Medulla oblongata (tissue), 1 donor: Measurements from ENCODE around the gene CDADC1.
A peak's percentile ranks its signal among the peaks of the same experiment; 100 is the strongest.
"Not testable (repeated sequence)": the region's sequence is repeated elsewhere in the genome, so short reads cannot be mapped to it uniquely, and the experiment has no call there.

Experiments
- DNase-seq: peaks from one replicate; pipeline ENCODE4 v3.0.0-alpha.2; 2015; ENCODE audit errors: extremely low spot score

Gene CDADC1

GRCh38 chr13:49238621-49239020, 9.1 kb upstream of the CDADC1 start:
- DNase-seq: no peak

DNA sequence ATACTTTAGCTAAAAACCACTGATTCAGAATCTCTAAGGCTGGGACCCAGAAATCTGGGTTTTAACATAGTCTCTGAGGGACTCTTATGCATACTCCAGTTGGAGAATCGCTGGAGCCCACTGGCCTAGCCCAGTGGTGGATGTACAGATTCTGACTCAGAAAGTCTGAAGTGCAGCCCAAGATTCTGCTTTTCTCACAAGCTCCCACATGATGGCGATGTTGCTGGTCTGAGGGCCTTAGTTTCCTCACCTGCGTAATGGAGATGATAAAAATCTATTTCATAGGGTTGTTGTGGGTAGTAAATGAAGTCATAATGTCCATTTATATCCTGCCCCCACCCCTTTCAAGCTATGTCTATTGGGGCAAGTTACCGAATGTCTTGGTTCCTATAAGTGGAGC, 7.7 kb upstream of the CDADC1 start:
- peak; percentile 28 for DNase-seq

- DNase-seq: no peak
Observed at GRCh38 chr13:49241296-49241695, 6.4 kb upstream of the CDADC1 start.

DNA sequence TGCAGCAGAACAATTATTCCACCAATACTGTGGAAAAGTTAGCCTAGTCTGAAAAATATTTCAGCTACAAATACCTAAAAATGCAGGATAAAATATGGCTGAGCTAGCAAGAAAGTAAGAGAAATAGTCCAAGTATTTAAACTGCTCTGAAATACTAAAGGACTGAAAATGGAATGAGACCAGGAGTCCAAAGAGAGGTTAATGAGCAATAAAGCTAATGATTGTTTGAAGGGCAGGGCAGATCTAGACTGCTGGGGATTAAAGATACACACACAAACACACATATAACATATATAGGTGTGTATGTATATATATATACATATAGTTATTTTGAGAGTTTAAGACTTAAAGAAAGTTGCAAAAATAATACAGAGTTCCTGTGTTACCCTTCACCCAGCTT, 2.6 kb upstream of the CDADC1 start:
- no peak for DNase-seq

DNA sequence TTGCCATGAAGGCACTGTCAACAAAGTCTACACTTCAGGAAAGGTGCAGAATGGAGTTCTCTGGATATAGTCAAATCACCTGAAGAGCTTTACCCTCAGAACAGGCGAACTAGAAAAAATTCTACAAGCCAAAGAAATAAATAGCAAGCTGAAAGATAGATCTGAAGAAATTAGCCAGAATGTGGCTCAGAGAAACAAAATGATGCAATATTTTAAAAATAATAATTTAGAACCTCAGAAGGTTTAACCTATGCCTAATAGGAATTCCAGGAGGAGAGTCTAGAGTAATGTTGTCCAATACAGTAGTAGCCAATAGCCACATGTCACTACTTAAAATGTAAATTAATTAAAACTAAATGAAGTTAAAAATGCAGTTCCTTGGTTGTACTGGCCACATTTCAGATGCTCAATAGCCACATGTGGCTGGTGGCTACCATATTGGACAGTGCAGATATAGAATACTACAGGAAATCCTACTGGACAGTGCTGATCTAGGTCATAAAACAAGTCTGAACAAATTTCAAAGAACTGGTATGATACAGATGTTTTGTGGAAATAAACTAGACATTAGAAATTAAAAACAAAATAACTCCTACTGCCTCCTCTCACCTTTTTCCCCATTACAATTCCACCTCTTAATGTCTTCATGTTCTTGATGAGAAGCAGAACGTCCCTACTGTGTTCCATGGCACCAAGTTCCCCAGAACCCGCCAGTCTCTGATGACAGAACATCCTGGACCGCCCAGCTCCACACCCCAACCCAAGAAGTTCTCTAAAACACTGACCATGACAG, 679 bp upstream of the CDADC1 start:
- no peak for DNase-seq

- no peak for DNase-seq
Observed at GRCh38 chr13:49248622-49249002, 887 bp downstream of the CDADC1 start.

DNA sequence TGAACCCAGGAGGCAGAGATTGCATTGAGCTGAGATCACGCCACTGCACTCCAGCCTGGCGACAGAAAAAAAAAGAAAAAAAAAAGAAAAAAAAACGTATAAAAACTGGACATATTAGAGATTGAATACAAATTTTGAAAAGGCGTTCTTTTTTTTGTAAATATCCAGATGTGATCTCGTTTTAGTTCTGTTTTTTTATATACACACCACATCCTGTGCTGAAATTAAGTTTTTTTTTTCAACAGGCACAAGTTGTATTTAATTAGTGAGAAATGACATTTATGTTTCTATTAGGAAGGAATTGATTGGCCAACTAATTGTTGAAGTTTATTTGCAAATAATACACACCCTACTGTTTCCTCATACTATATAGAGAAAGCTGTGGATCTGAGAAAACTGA, 3.6 kb downstream of the CDADC1 start:
- no peak for DNase-seq

- DNase-seq: no peak
Observed at GRCh38 chr13:49253310-49253709, 5.6 kb downstream of the CDADC1 start.

- DNase-seq: no peak
Observed at GRCh38 chr13:49254007-49254406, 6.3 kb downstream of the CDADC1 start.

DNA sequence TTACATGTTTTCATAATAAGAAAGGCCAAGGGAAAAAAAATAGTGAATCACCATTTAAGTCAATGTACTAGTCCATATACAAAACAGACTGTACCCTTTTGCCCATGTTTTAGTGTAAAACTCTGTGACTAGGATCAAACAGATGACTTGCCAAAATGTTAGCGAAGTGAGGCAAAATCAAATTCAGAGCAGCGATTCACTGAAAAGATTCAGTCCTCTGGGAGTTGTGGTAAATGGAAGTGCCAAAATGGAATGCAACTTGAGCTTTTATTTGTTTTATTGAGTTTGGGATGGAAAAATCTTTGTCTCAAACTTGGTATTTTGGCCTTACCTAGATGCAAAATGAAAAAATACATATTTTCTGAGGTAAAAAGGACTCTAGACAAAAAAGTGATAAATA, 9.1 kb downstream of the CDADC1 start:
- DNase-seq: peak; percentile 13

DNA sequence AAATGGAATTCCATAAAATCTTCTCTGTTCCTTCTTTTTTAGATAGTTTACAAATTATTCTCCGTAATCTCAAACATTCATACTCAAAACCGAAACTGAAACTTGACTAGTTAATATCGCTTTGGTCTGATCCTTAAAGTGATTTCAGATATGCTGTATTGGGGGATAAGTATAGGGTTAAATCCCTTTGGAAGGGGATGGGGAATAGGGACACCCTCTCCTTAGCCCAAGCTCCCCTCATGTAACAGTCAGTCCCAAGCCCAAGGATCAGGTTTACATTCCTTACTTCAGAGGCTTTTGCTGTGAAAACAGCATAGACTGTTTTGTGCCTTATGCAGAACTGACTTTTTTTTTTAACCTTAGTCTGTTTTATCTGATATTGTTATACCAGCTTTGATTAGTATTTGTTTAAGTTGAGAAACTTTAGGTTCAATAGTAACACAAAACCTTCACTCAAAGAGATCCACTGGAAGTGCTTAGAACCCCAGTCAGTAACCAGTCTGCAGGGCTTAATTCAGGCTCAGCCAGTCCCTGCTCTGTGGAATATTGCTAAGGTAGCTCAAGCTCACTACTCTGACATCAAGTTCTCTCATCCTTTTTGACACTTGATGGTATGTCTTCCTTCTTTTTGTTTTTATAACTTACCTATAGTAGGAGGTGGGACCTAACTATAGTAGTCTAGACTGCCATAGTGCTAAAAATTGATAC, 10.5 kb downstream of the CDADC1 start:
- no peak for DNase-seq

- no peak for DNase-seq
Observed at GRCh38 chr13:49259586-49259985, 11.9 kb downstream of the CDADC1 start.

GRCh38 chr13:49262634-49263033, 14.9 kb downstream of the CDADC1 start:
- DNase-seq: no peak

GRCh38 chr13:49265822-49266221, 18.1 kb downstream of the CDADC1 start:
- DNase-seq: no peak

DNA sequence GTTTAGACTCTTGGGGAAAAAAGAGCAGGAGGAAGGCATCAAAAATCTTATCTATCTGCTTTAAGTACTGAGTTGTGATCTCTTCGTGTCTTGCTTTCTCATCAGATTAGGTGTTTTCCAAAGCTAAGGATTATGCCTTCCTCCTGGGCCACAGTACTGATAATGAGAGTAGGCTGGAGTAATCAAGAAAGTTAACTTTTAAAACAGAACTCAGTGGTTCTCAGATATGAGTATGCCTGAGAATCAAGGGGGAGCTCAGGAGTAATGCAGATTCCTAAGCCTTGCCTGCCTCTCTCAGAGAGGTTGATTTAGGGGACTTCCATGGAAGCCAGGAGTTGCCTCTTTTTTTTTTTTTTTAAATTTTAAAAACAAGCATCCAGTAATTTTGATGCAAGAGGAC, 23.5 kb downstream of the CDADC1 start:
- no peak for DNase-seq

DNA sequence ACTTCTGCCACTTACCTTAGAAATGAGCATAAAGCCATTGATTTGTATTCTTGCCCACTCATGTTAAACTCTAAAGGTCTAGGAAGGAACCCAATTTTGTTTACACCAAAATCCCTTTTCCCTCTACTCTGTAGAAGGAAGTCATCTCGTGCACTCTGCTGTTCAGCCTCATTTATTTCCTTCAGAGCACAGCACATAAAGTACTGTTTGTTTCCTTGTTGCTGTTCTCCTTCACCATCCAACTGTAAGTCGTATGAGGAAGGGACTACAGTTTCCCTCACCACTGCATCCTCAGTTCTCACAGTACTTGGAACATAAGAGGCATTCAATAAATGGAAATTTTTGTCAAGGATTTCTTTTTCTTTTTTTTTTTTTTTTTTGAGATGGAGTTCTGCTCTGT, 24.6 kb downstream of the CDADC1 start:
- DNase-seq: peak; percentile 13

DNA sequence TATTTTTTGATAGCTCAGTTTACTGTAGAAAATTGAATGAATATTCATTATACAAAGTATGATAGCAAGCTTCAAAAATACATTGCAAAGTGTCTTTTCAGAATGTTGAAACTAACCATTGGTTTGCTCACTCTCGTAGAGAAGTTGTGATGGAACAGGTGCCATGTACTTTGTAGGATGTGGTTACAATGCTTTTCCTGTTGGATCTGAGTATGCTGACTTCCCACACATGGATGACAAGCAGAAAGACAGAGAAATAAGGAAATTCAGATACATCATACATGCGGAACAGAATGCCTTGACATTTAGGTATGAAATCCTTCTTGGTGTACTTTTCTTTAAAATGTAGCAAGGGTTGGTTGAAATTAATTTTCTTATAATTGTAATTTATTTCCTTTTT, 30.5 kb downstream of the CDADC1 start:
- no peak for DNase-seq

DNA sequence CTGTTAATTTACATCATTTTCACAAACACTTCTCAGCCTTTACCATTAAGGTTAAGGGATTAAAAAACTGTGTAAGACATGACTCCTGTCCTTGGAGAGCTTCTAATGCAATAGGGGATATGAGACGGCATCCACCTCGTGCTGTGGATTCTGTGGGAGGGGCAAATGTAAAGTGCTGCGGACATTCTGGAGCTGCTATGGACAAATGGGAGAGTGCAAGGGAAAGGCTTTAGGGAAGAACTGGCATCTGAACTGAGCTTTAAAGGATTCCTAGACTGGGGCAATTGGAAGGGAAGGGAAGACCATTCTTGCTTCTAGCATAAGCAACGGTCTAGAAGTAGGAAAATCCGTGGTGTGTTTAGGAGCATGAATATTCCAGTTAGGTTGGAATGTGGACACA, 31.4 kb downstream of the CDADC1 start:
- no peak for DNase-seq

DNA sequence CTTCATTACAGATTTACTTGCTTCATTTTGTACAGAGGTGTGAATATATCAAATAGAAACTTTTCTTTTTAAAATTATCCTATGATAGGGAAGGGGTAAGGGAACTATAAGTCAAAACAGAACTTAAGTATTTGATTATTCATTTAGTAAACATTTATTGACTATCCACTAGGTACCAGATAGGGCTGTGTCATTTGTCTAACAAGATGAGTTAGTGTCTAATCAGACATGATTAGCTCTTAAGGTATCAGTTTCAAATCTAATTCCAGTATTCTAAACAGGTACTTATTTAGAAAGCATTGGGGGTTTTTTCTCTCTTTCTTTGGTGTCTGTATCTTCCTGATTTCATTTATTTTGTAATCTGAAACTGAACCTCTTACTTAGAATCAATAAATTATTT, 32.2 kb downstream of the CDADC1 start:
- no peak for DNase-seq

GRCh38 chr13:49287995-49288394, 40.3 kb downstream of the CDADC1 start:
- DNase-seq: no peak

DNA sequence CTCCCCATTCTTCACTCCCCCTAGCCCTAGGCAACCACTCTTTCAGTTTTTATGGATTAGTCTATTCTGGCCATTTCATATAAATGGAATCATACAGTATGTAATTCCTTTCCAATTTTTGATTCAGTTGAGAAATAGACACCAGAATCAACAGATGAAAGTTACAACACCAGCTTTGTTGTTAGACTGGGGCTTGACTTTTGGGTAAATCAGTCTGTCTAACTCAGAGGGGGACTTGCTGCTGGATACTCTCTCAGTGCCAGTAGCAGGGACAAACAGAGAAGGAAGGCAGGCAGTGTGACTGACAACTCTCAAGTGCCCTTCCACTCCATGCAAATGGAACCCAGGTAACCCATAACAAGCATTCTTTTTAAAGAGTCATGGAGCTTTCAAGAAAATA, 40.7 kb downstream of the CDADC1 start:
- no peak for DNase-seq

- DNase-seq: peak; percentile 74
Observed at GRCh38 chr13:49292742-49293486, 45.2 kb downstream of the CDADC1 start.

DNA sequence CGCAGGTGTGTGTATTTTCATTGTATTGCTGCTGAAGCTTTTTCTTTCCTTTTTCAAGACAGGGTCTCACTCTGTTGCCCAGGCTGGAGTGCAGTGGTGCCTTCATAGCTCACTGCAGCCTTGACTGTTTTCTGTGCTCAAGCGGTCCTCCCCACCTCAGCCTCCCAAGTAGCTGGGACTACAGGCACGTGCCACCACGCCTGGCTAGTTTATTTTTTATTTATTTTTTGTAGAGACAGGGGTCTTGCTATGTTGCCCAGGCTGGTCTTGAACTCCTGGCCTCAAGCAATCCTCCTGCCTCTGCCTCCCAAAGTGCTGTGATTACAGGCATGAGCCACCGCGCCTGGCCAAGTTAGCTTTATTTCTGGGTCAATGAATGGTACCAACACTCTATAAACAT, 47.0 kb downstream of the CDADC1 start:
- not testable (repeated sequence) for DNase-seq
